Transverse colon (tissue), 4 donors: ENCODE measurements around the gene IMMP2L.

Experiments used
- EP300 ChIP-seq: sonication (generic); formaldehyde crosslinking; IDR thresholded peaks from one replicate; pipeline ENCODE4 v1.6.1; 2017; ENCODE audit warnings: antibody characterized with exemption, low read depth
- POLR2A ChIP-seq: fragments of 450-650 bp; IDR thresholded peaks from one replicate; pipeline ENCODE4 v1.6.1; 2016; ENCODE audit warnings: antibody characterized with exemption, mild to moderate bottlenecking, moderate library complexity
- POLR2AphosphoS5 ChIP-seq, 3 donors: sonication (generic); formaldehyde crosslinking; IDR thresholded peaks; one replicate each; pipeline ENCODE4 v1.6.1; 2016; ENCODE audit warnings: antibody characterized with exemption in 3 of 3
- TF ChIP-seq, protein P1 (sequence below), 5 experiments: fragments of 200-600 bp in 3 of 5; fragments of 450-650 bp in 2 of 5; sonication (generic) in 3 of 5; IDR thresholded peaks; 1 replicate in 2 of 5; 2 replicates in 3 of 5; pipeline ENCODE4 v1.5.1; 2016 to 2017; ENCODE audit warnings: antibody characterized with exemption in 5 of 5, inconsistent platforms in 3 of 5, mild to moderate bottlenecking in 2 of 5, moderate library complexity in 1 of 5

GRCh38 chr7:110790992-110791391, 771.3 kb downstream of the IMMP2L start:
- no peak for TF ChIP-seq POLR2AphosphoS5 (IDR thresholded peaks at IDR 0.05)
- TF ChIP-seq POLR2A, result no peak
- TF ChIP-seq, protein P1, sequence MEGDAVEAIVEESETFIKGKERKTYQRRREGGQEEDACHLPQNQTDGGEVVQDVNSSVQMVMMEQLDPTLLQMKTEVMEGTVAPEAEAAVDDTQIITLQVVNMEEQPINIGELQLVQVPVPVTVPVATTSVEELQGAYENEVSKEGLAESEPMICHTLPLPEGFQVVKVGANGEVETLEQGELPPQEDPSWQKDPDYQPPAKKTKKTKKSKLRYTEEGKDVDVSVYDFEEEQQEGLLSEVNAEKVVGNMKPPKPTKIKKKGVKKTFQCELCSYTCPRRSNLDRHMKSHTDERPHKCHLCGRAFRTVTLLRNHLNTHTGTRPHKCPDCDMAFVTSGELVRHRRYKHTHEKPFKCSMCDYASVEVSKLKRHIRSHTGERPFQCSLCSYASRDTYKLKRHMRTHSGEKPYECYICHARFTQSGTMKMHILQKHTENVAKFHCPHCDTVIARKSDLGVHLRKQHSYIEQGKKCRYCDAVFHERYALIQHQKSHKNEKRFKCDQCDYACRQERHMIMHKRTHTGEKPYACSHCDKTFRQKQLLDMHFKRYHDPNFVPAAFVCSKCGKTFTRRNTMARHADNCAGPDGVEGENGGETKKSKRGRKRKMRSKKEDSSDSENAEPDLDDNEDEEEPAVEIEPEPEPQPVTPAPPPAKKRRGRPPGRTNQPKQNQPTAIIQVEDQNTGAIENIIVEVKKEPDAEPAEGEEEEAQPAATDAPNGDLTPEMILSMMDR (IDR thresholded peaks at IDR 0.05), result no peak
- TF ChIP-seq EP300, result no peak
